ENCODE results near the gene MTURN. TPM values are rescaled to one million over a fixed set of nuclear protein-coding genes. Genes with fewer than 3 reads are reported as not detected.
A peak's percentile ranks its signal among the peaks of the same experiment; 100 is the strongest.

The MTURN gene
- polyA plus RNA-seq, 3 donors, result 5.9 to 7.9 (median 7.5) TPM

- peak overlapping the region; percentile 97 to 99 (median 98) for H3K27ac Mint-ChIP-seq
- Histone ChIP-seq H2AFZ (ENCODE audit: insufficient read depth, low read depth, low read length, poor library complexity, severe bottlenecking) (no peak overlapping the region), H3K27me3 (ENCODE audit: control insufficient read depth in 2 of 2, insufficient read depth in 2 of 2, low read length in 2 of 2) (no peaks in the 10 kb centered on the region), H3K4me1 (ENCODE audit: control insufficient read depth in 1 of 2, insufficient read depth in 2 of 2, low read length in 2 of 2) (peaks cover 41 to 46% of the 10 kb centered on the region in 2 donors), H3K27ac (ENCODE audit: low read depth in 1 of 2, low read length in 2 of 2) (peak overlapping the region; percentile 95 to 99), H3K4me3 (replicated peaks in 1 of 3; ENCODE audit: low read depth in 2 of 3, low read length in 3 of 3) (no peak overlapping the region), H3K36me3 (replicated peaks in 1 of 2; ENCODE audit: control insufficient read depth in 1 of 2, insufficient read depth in 2 of 2, low read length in 2 of 2) (peaks cover 0 to 5% of the 10 kb centered on the region in 2 donors), H3K9ac (ENCODE audit: insufficient read depth, low read length, poor library complexity, severe bottlenecking) (no peak overlapping the region), H3K9me3 (replicated peaks in 1 of 2; ENCODE audit: control insufficient read depth in 1 of 2, insufficient read depth in 1 of 2, low read length in 2 of 2) (peaks cover 28 to 31% of the 10 kb centered on the region in 2 donors), H3K79me2 (ENCODE audit: insufficient read depth, low read length) (no peaks in the 10 kb centered on the region), H3K4me2 (replicated peaks; ENCODE audit: extremely low read depth, low read length, poor library complexity, severe bottlenecking) (no peak overlapping the region), H4K20me1 (ENCODE audit: insufficient read depth, low read length) (no peaks in the 10 kb centered on the region)
- H3K9me3 Mint-ChIP-seq, result peaks cover 28 to 38% (median 33%) of the 10 kb centered on the region in 7 donors
- WGBS (ENCODE audit: insufficient coverage), result 100% methylated on average over 2 of the region's 4 CpGs
- H3K4me1 Mint-ChIP-seq, result peaks cover 47% of the 10 kb centered on the region
- intact Hi-C loops (cut with micrococcal nuclease), result no loop called here
- TF ChIP-seq CTCF (IDR thresholded peaks at IDR 0.05), result no peak
- peaks cover 22 to 24% of the 10 kb centered on the region in 2 donors for H3K36me3 Mint-ChIP-seq
- no peak overlapping the region for H3K4me3 Mint-ChIP-seq
- DNase-seq, result no peak
- no peaks in the 10 kb centered on the region for H3K27me3 Mint-ChIP-seq (ENCODE audit: low read depth in 3 of 3)
These were observed 49.1 kb downstream of the MTURN start for GRCh38 chr7:30183749-30184369.

GRCh38 chr7:30184791-30185487 lies 50.2 kb downstream of the MTURN start:
- peaks cover 0 to 5% of the 10 kb centered on the region in 2 donors for H3K36me3 ChIP-seq (replicated peaks in 1 of 2; ENCODE audit: control insufficient read depth in 1 of 2, insufficient read depth in 2 of 2, low read length in 2 of 2)
- H3K9me3 Mint-ChIP-seq, result peaks cover 31 to 48% (median 41%) of the 10 kb centered on the region in 7 donors
- no peak for TF ChIP-seq CTCF (IDR thresholded peaks at IDR 0.05)
- peak overlapping the region; percentile 51 for H2AFZ ChIP-seq (ENCODE audit: insufficient read depth, low read depth, low read length, poor library complexity, severe bottlenecking)
- no peaks in the 10 kb centered on the region for H3K27me3 Mint-ChIP-seq (ENCODE audit: low read depth in 3 of 3)
- no peak overlapping the region for H3K4me3 ChIP-seq (replicated peaks in 1 of 3; ENCODE audit: low read depth in 2 of 3, low read length in 3 of 3)
- peak overlapping the region; percentile 97 to 99 (median 98) for H3K27ac Mint-ChIP-seq
- H3K27me3 ChIP-seq (ENCODE audit: control insufficient read depth in 2 of 2, insufficient read depth in 2 of 2, low read length in 2 of 2), result no peaks in the 10 kb centered on the region
- DNase-seq, result peak; percentile 94 to 99 (median 97)
- no peaks in the 10 kb centered on the region for H4K20me1 ChIP-seq (ENCODE audit: insufficient read depth, low read length)
- H3K9me3 ChIP-seq (replicated peaks in 1 of 2; ENCODE audit: control insufficient read depth in 1 of 2, insufficient read depth in 1 of 2, low read length in 2 of 2), result peaks cover 34 to 39% of the 10 kb centered on the region in 2 donors
- peaks cover 19 to 24% of the 10 kb centered on the region in 2 donors for H3K36me3 Mint-ChIP-seq
- peaks cover 38% of the 10 kb centered on the region for H3K4me1 Mint-ChIP-seq
- peak overlapping the region; percentile 69 for H3K9ac ChIP-seq (ENCODE audit: insufficient read depth, low read length, poor library complexity, severe bottlenecking)
- intact Hi-C loops (cut with micrococcal nuclease), result loop anchor here in 1 of 2 donors (5.0 kb wide), 1 partner anchor 37 kb away; no protein-coding TSS in a partner anchor
- H3K4me2 ChIP-seq (replicated peaks; ENCODE audit: extremely low read depth, low read length, poor library complexity, severe bottlenecking), result no peak overlapping the region
- H3K27ac ChIP-seq (ENCODE audit: low read depth in 1 of 2, low read length in 2 of 2), result peak overlapping the region; percentile 95 to 99
- 13% methylated on average over 1 of the region's 4 CpGs for WGBS (ENCODE audit: insufficient coverage)
- peaks cover 30 to 35% of the 10 kb centered on the region in 2 donors for H3K4me1 ChIP-seq (ENCODE audit: control insufficient read depth in 1 of 2, insufficient read depth in 2 of 2, low read length in 2 of 2)
- H3K4me3 Mint-ChIP-seq, result peak overlapping the region in 1 of 2 donors; percentile 19
- no peaks in the 10 kb centered on the region for H3K79me2 ChIP-seq (ENCODE audit: insufficient read depth, low read length)

Measured in CD14-positive monocyte (primary cell).